ENCODE data around the gene MED15. TPM values are rescaled to one million over a fixed set of nuclear protein-coding genes. Genes with fewer than 3 reads are reported as not detected.
"Not testable (repeated sequence)": the region's sequence is repeated elsewhere in the genome, so short reads cannot be mapped to it uniquely, and the experiment has no call there.

Gene MED15
- 32.4 and 42.1 TPM in 2 replicates for total RNA-seq (2014; rRNA removed)
- 78.8 TPM for polyA plus RNA-seq (2012)

GRCh38 chr22:20507253-20508066, at the start of gene MED15:
TSS of gene MED15 (plus strand) at chr22:20507610. CDS start at chr22:20507679, 69 bp downstream.
- peak; percentile 93 for DNase-seq (ENCODE audit: low read depth)

- no peak for DNase-seq (ENCODE audit: low read depth)
These were observed 48.8 kb upstream of the MED15 start for GRCh38 chr22:20458530-20459151.

- no peak for DNase-seq (ENCODE audit: low read depth)
These were observed 48.3 kb upstream of the MED15 start for GRCh38 chr22:20459152-20459542.

GRCh38 chr22:20459862-20460261, 47.5 kb upstream of the MED15 start:
- DNase-seq (ENCODE audit: low read depth) = no peak

- peak; percentile 9 for DNase-seq (ENCODE audit: low read depth)
These were observed 43.9 kb upstream of the MED15 start for GRCh38 chr22:20463324-20464095.

GRCh38 chr22:20464096-20464614, 43.3 kb upstream of the MED15 start:
- no peak for DNase-seq (ENCODE audit: low read depth)

GRCh38 chr22:20464912-20465758, 42.3 kb upstream of the MED15 start:
- DNase-seq (ENCODE audit: low read depth) = no peak

GRCh38 chr22:20465759-20466077, 41.7 kb upstream of the MED15 start:
- DNase-seq (ENCODE audit: low read depth) = no peak

- no peak for DNase-seq (ENCODE audit: low read depth)
These were observed 40.6 kb upstream of the MED15 start for GRCh38 chr22:20466659-20467379.

- no peak for DNase-seq (ENCODE audit: low read depth)
These were observed 38.1 kb upstream of the MED15 start for GRCh38 chr22:20469110-20469868.

- DNase-seq (ENCODE audit: low read depth) = not testable (repeated sequence)
These were observed 36.9 kb upstream of the MED15 start for GRCh38 chr22:20470525-20470924.

- DNase-seq (ENCODE audit: low read depth) = no peak
These were observed 36.1 kb upstream of the MED15 start for GRCh38 chr22:20471126-20471833.

- DNase-seq (ENCODE audit: low read depth) = no peak
These were observed 34.6 kb upstream of the MED15 start for GRCh38 chr22:20472629-20473442.

GRCh38 chr22:20475115-20475436, 32.3 kb upstream of the MED15 start:
- DNase-seq (ENCODE audit: low read depth) = no peak

- not testable (repeated sequence) for DNase-seq (ENCODE audit: low read depth)
These were observed 31.8 kb upstream of the MED15 start for GRCh38 chr22:20475569-20475968.

- DNase-seq (ENCODE audit: low read depth) = not testable (repeated sequence)
These were observed 29.4 kb upstream of the MED15 start for GRCh38 chr22:20478059-20478458.

- no peak for DNase-seq (ENCODE audit: low read depth)
These were observed 27.7 kb upstream of the MED15 start for GRCh38 chr22:20479612-20480196.

- DNase-seq (ENCODE audit: low read depth) = not testable (repeated sequence)
These were observed 24.3 kb upstream of the MED15 start for GRCh38 chr22:20483143-20483506.
